T follicular helper cell (primary cell): ENCODE results near the gene CFAP97D2.

Experiments
- DNase-seq: peaks from one replicate; pipeline ENCODE4 v3.0.0-alpha.2; 2020; ENCODE audit warnings: low read depth

CFAP97D2 gene

DNA sequence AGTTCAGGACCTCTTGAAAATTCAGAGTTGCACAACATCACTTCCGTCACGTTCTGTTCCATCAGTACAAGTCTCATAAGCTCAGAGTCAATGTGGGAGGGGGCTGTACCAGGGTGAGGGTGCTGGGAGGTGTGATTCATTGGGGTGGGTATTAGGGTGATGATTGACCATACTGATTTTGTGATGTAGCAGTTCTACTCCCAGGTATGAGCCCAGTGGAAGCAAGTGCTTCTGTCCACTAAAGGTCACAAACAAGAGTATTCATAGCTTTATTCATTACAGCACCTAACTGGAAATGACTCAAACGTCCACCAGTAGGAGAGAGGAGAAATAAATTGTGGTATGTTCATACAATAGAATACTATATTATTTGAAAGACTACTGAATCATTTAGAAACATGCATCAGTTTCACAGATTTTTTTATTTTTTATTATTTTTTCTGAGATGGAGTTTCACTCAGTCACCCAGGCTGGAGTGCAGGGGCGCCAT is 90.3 kb downstream of the CFAP97D2 start:
- no peak for DNase-seq
